ENCODE results near the gene GALNS. TPM values are rescaled to one million over a fixed set of nuclear protein-coding genes. Genes with fewer than 3 reads are reported as not detected.

GALNS gene
- total and polyA plus RNA-seq, 2 donors (not counting 1 experiment from before 2014, with no cell fraction given), result 45.5 to 68.4 TPM

DNA sequence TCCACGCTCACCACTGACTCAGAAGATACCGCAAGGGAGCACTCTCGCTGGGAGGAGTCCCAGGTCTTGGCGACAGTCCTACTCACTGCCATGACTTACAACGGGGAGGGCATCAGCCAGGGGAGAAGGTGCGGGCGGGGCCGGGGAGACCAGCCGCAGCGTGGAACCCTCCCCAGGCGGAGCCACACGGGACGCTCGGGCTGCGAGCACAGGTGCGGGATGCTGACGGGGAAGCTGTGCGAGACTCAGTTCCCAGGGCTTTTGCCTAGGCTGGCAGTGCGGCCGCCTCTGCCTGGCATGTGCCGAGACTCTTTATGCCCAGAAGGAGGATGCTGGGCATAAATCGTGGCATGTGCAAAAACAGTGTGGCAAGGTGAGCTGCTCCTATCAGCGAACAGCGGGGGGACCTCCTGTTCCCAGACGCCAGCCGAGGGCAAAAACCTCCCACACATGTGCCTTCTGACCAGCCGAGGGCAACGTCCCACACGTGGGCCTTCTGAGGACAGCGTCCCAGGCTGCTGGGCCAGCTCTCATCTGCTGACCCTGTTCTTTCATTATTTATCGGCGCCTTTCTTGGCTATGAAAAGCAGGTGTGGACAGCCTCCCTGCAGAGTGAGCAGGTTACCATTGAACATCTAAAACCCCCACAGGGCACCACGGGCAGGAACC, 6.1 kb downstream of the GALNS start:
- Histone ChIP-seq H3K79me2 (ENCODE audit: control insufficient read depth, insufficient read depth, low read length) (peaks cover 32% of the 10 kb centered on the region), H3K9ac (ENCODE audit: low read length) (no peak overlapping the region), H3K9me3 (ENCODE audit: control extremely low read depth in 1 of 3, control insufficient read depth in 2 of 3, insufficient read depth in 1 of 3, low read length in 2 of 3) (no peaks in the 10 kb centered on the region), H3K27ac (ENCODE audit: low read length in 2 of 2) (no peak overlapping the region), H3K4me2 (replicated peaks; ENCODE audit: low read depth, low read length, poor library complexity, severe bottlenecking) (no peak overlapping the region), H3K27me3 (replicated peaks in 1 of 4; ENCODE audit: control extremely low read depth in 1 of 4, control insufficient read depth in 3 of 4, insufficient read depth in 4 of 4, low read length in 3 of 4) (no peaks in the 10 kb centered on the region), H3K4me3 (ENCODE audit: control extremely low read depth in 1 of 5, extremely low read depth in 1 of 5, insufficient read depth in 1 of 5, low read depth in 2 of 5, low read length in 4 of 5) (no peak overlapping the region), H3K4me1 (ENCODE audit: control insufficient read depth in 2 of 2, insufficient read depth in 2 of 2, low read length in 2 of 2) (peaks cover 15 to 16% of the 10 kb centered on the region in 2 donors), H4K20me1 (ENCODE audit: control insufficient read depth, insufficient read depth, low read length, poor library complexity, severe bottlenecking) (peaks cover 39% of the 10 kb centered on the region), H3K36me3 (replicated peaks in 1 of 2; ENCODE audit: control extremely low read depth in 1 of 2, control insufficient read depth in 1 of 2, extremely low read depth in 1 of 2, insufficient read depth in 2 of 2, low read length in 1 of 2) (peaks cover 0 to 16% of the 10 kb centered on the region in 2 experiments), H2AFZ (ENCODE audit: insufficient read depth, low read depth, low read length, poor library complexity, severe bottlenecking) (no peak overlapping the region)
- intact Hi-C loops (cut with micrococcal nuclease), result no loop called here
- no peak overlapping the region for H3K27ac Mint-ChIP-seq
- DNase-seq (no peak), ATAC-seq (ENCODE audit: low read depth) (no peak)
- H3K9me3 Mint-ChIP-seq (ENCODE audit: insufficient read depth), result no peaks in the 10 kb centered on the region
- ChIA-PET POLR2A (no interaction called here), CTCF (no interaction called here)
- TF ChIP-seq EZH2 (IDR thresholded peaks at IDR 0.05; ENCODE audit: borderline replicate concordance, insufficient read depth, low read depth, low read length, poor library complexity, severe bottlenecking), result no peak
- TF ChIP-seq, protein P1, sequence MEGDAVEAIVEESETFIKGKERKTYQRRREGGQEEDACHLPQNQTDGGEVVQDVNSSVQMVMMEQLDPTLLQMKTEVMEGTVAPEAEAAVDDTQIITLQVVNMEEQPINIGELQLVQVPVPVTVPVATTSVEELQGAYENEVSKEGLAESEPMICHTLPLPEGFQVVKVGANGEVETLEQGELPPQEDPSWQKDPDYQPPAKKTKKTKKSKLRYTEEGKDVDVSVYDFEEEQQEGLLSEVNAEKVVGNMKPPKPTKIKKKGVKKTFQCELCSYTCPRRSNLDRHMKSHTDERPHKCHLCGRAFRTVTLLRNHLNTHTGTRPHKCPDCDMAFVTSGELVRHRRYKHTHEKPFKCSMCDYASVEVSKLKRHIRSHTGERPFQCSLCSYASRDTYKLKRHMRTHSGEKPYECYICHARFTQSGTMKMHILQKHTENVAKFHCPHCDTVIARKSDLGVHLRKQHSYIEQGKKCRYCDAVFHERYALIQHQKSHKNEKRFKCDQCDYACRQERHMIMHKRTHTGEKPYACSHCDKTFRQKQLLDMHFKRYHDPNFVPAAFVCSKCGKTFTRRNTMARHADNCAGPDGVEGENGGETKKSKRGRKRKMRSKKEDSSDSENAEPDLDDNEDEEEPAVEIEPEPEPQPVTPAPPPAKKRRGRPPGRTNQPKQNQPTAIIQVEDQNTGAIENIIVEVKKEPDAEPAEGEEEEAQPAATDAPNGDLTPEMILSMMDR (IDR thresholded peaks at IDR 0.05), result no peak
- peaks cover 19% of the 10 kb centered on the region for H3K4me1 Mint-ChIP-seq
- H3K4me3 Mint-ChIP-seq, result no peak overlapping the region
- 97% methylated on average over 33 of the region's 33 CpGs for WGBS (ENCODE audit: insufficient coverage)
- H3K27me3 Mint-ChIP-seq, result no peaks in the 10 kb centered on the region

GRCh38 chr16:88848557-88848956, 8.2 kb downstream of the GALNS start:
- ATAC-seq (ENCODE audit: low read depth), result no peak
- no peaks in the 10 kb centered on the region for H3K9me3 ChIP-seq (ENCODE audit: control extremely low read depth in 1 of 3, control insufficient read depth in 2 of 3, insufficient read depth in 1 of 3, low read length in 2 of 3)
- H3K27ac Mint-ChIP-seq, result no peak overlapping the region
- H3K4me2 ChIP-seq (replicated peaks; ENCODE audit: low read depth, low read length, poor library complexity, severe bottlenecking), result no peak overlapping the region
- H3K4me3 Mint-ChIP-seq, result no peak overlapping the region
- no peaks in the 10 kb centered on the region for H3K9me3 Mint-ChIP-seq (ENCODE audit: insufficient read depth)
- intact Hi-C loops (cut with micrococcal nuclease), result no loop called here
- no peak overlapping the region for H3K4me3 ChIP-seq (ENCODE audit: control extremely low read depth in 1 of 5, extremely low read depth in 1 of 5, insufficient read depth in 1 of 5, low read depth in 2 of 5, low read length in 4 of 5)
- no peaks in the 10 kb centered on the region for H3K4me1 ChIP-seq (ENCODE audit: control insufficient read depth in 2 of 2, insufficient read depth in 2 of 2, low read length in 2 of 2)
- peaks cover 0 to 16% of the 10 kb centered on the region in 2 experiments for H3K36me3 ChIP-seq (replicated peaks in 1 of 2; ENCODE audit: control extremely low read depth in 1 of 2, control insufficient read depth in 1 of 2, extremely low read depth in 1 of 2, insufficient read depth in 2 of 2, low read length in 1 of 2)
- no peaks in the 10 kb centered on the region for H3K27me3 ChIP-seq (replicated peaks in 1 of 4; ENCODE audit: control extremely low read depth in 1 of 4, control insufficient read depth in 3 of 4, insufficient read depth in 4 of 4, low read length in 3 of 4)
- POLR2A ChIA-PET, result interaction anchor here (0.7 kb wide), 1 partner anchor 9 kb away, joined by 5 read pairs; the partner anchor contains the start of gene TRAPPC2L
- CTCF ChIA-PET, result no interaction called here
- no peak overlapping the region for H2AFZ ChIP-seq (ENCODE audit: insufficient read depth, low read depth, low read length, poor library complexity, severe bottlenecking)
- H4K20me1 ChIP-seq (ENCODE audit: control insufficient read depth, insufficient read depth, low read length, poor library complexity, severe bottlenecking), result peaks cover 45% of the 10 kb centered on the region
- H3K27me3 Mint-ChIP-seq, result no peaks in the 10 kb centered on the region
- peaks cover 5% of the 10 kb centered on the region for H3K4me1 Mint-ChIP-seq
- DNase-seq, result no peak
- WGBS (ENCODE audit: insufficient coverage), result 96% methylated on average over 20 of the region's 21 CpGs
- no peak for TF ChIP-seq EZH2 (IDR thresholded peaks at IDR 0.05; ENCODE audit: borderline replicate concordance, insufficient read depth, low read depth, low read length, poor library complexity, severe bottlenecking)
- TF ChIP-seq, protein P1 (IDR thresholded peaks at IDR 0.05), result no peak
- H3K9ac ChIP-seq (ENCODE audit: low read length), result no peak overlapping the region
- no peak overlapping the region for H3K27ac ChIP-seq (ENCODE audit: low read length in 2 of 2)
- H3K79me2 ChIP-seq (ENCODE audit: control insufficient read depth, insufficient read depth, low read length), result peaks cover 38% of the 10 kb centered on the region

Data from B cell (primary cell).